GM19438 (cell line): ENCODE data around the gene SLC7A10.
"Not testable (repeated sequence)": the region's sequence is repeated elsewhere in the genome, so short reads cannot be mapped to it uniquely, and the experiment has no call there.

Experiments
- ATAC-seq: cut with Tn5 transposase; IDR thresholded peaks from one replicate; pipeline ENCODE4 v1.9.1; 2021; ENCODE audit warnings: low read depth; ENCODE audit not compliant: unreplicated experiment

SLC7A10 gene

DNA sequence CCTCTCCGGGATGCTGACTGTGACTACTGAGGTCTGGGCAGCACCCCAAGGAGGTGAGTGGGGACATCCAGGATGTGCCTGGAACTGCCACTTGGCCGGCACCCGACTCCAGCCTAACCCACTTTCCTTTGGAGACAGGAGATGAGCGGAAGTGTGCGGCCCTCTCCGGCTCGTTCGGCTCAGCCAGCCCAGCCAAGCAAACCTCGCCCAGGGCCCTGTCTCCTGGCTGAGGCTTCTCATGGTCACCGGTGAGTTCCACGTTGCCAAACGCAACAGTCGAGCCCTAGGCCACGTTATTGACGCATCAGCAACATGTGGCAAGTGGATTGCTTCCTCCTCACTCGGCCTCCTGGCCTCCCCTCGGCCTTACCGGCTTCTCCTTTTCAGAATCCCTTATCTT, 5.5 kb downstream of the SLC7A10 start:
- no peak for ATAC-seq

DNA sequence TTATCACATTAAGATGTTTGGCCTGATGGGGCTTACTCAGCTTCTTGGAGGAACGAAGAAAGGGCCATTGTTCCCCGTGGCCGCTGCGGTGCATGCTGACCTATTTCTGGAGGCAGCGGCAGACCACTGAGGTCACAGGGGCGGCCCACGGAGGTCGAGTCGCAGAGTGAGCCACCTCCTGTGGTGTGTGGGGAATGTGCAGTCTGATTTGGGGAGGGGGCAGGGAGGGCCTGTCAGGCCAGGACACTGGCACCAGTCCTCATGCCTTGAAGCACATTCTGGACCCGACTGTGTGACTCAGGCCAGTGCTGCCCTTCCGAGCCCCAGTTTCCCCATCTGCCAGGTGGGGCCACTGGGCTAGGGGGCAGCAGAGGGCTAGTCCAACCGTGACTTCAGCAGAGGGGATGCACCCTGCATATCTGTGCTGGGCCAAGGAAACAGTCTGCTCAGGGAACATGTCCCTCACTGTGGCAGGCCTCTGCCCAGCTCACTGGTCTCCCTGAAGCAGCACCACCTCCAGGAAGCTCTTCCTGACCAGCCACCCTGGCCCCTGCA, 6.3 kb downstream of the SLC7A10 start:
- ATAC-seq, result no peak

DNA sequence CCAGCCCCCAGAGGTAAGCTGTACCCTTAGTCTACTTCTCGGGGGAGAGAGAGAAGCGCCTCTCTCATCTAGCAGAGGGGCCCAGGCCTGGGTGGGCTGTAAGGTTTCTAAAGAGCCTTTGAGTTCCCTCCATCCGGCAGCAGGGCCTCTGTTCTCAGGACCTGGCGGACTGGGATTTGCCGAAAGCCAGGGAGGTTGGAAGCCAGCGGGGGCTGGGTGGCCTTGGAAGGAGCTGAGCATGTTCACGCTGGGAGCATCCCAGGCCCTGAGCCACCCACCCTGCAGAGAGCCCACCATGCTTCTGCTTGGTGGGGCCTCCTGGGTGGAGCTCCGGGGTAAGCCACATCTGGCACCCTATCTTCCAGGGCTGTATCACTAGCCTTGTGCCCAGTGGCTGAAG, 7.8 kb downstream of the SLC7A10 start:
- no peak for ATAC-seq

DNA sequence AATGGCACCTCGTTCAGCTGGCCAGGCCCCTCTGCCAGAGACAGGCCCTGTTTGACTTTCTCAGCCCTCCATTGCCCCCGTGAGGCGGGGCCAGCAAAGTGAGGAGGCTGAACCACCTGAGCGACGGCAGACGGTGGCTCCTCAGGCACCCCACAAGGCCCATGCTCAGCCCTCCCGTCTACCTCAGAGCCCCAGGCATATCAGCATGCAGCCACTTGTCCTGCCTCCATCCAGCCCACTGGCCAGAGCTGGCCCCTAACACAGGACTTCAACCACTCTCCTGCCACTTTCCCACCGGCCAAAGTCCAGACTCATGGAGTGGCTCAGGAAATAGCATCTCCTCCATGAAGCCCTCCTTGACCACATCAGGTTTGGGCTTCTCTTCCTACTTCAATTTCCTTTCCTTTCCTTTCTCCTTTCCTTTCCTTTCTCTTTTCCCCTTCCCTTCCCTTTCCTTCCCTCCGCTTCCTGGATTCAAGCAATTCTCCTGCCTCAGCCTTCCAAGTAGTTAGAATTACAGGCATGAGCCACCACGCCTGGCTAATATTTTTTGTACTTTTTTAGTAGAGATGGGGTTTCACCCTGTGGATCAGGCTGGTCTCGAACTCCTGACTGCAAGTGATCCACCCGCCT, 9.3 kb downstream of the SLC7A10 start:
- no peak for ATAC-seq

DNA sequence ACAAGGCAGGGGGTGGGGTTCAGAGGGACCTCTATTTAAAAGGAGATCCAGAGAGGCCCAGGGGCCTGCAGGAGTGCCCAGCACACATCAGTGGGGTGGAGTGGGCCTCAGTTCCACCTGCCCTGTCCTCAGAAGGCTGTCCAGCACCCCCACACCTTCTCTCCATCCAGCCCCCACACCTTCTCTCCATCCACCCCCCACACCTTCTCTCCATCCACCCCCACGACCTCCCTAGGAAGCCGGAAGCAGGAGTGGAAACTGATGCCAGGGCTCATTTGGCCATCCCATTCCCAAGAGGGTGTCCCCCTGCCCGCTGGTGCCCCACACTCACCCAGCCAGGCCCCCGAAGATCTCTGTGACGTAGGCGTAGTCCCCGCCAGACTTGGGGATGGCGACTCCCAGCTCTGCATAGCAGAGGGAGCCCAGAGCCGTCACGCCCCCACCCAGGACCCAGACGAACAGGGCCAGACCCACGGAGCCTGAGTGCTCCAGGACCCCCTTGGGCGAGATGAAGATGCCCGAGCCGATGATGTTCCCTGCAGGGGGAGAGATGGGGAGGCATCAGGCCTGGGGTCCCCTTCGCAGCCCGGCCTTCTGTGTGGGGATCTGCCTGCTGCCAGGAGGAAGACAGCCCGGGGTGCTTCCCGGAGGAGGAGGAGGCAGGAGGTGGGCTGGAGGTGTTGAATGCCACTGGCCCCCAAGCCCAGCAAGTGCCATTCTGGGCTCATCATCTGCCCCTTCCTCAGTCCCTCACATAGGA, 10.0 kb downstream of the SLC7A10 start:
- no peak for ATAC-seq

DNA sequence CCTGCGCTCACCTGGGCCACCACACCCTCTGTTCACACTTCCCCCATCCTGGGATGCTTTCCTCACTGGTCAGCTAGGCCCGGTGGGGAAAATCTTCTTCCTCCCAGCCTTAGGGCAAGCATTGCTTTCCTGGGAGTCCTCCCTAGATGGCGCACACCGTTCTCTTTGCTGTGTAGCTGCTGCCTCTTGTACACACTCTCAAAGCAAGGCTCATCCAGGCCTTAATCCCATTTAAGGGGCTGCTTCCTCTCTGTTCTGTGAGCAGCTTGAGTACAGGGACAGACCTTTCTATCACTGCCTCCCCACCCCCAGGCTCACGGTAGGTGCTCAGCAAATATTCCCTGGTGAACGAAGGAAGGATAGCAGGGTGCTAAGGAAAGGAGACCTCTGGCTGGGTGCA, 11.1 kb downstream of the SLC7A10 start:
- ATAC-seq, result no peak

DNA sequence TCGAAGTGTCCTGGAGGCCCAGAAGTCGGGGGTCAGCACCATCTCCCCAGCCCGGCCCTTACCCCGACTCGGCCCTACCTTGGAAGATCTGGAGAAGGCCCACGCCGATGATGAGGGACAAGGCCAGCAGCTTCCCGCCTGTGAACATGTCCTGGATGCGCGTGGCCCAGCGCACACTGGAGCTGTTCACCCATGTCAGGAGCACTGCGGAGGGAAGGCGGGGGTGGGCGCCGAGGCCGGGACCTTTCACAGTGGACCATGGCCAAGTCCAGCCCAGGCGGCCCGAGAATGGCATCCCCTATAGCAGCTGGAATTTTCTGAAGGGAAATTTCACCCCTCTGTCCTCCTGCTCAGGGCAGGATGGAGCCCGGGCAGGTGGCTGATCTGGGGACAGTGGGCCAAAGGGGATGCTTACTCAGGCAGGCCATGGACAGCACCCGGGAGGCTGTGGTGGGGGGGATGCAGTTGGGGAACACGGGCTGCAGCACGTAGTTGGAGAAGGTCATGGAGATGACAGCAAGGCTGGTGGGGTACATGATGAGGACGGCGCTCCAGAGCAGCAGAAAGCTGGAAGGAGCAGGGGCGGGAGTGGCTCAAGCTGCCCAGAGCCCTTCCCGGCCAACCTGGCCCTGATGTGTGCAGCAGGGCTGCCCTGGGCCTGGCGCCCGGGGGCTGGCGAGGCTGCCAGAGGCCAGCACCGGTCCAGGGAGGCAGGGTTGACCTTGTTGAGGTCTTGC, 13.0 kb downstream of the SLC7A10 start:
- ATAC-seq, result no peak

DNA sequence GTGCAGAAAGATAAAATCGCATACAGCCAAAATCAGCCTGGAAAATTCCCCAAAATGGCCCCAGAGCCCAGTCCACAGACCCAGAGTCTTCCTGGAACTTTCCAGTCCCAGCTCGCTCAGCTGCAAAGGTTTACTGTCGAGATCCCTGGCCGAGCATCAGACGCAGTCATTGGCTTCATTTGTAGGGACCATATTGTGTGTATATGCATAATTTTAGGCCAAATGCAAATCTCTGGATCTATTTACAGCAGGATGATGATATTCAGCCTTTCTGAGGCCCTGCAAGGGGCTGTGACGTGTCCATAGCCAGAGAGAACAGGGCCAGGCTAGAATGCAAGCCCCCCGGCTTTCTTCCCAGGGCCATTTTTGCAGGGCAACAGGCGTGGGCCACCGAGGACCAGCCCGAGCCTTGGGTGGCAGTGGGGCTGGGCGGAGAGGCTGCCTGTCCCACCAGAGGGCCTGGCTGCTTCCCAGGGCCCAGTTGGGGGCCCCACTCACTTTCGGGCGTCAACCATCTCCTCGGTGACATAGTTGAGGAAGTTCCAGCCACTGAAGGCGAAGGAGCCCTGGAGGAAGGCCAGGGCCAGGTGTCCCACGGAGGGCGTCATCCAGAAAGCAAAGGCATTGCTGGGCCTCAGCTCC, 13.7 kb downstream of the SLC7A10 start:
- no peak for ATAC-seq

DNA sequence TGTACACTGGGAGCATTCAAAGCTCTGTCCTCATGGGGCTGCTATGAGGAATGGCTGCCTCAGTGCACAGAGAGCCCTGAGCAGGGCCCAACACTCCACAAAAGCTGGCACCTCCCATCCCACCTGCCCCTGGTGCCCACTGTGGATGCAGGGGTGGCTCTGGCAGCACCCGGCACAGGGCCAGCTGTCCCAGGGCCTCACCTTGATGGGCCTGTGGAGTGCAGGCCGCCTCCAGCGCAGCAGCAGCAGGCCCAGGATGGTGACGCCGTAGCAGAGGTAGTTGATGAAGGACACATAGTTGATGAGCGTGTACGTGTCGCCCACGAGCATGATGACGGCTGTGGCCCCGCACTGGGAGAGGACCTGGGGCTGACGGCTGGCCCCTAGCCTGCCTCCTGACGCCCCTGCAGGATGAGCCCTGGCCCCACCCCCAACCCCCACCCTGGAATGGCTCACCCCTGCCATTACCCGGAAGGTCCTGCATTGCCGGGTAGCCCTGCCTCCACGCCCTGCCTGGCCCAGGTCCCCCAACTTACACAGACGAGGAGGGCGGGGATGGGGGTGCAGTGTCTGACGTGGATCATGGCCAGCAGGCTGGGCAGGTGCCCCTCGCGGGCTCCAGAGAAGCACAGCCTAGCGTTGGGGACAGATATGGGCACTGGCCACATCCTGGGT, 15.2 kb downstream of the SLC7A10 start:
- no peak for ATAC-seq

DNA sequence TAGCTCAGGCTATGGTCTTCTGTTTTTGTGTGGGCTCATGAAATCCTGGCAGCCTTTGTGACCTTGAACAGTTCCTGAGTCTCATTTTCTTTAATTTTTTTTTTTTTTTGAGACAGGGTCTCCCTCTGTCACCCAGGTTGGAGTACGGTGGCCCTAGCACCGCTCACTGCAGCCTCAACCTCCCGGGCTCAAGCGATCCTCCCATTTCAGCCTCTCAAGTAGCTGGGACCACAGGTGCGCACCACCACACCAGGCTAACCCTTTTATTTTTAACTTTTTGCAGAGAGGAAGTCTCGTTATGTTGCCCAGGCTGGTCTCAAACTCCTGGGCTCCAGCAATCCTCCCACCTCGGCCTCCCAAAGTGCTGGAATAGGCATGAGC, 15.8 kb downstream of the SLC7A10 start:
- not testable (repeated sequence) for ATAC-seq

DNA sequence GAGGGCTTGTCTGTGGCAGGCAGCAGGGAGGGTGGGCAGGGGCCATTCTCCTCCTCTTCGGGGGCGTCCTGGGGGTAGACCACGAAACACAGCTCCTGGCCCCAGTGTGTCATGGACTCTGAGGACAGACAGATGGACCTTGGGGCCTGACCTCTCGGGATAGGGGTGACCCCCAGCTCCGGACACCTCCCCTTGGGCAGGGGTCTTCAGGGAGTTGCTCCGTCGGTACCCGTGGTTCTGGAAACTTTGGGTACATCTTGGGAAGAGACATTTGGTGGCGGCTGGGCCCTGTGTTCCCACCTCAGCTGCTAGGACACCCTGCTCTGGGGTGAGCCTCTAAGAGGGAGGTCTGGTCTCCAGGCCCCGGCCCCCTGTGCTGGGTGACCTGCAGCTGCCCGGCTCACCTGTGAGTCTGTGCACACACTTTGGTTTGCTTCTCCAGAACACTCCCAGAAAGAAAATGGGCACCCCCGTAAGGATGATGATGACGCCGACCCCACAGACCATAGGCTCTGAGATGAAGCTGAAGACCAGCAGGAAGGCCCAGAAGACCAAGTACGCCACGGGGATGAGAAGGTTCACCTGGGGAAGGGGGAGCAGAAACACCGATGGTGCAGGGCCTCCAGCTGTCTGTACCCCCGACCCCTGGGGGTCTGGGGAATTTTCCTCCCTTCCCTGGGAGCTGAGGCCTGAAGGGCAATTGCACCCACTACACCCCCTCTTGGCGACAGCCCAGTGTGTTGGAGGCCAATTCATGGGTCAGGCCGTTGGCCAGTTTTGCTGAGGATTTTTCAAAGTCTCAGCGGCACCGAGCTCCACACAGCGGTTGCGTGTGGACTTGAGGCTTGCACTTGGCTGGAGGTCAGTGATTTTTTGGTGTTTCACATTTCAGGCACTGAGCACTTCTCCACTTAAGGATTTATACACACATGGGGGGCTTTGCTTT, 16.5 kb downstream of the SLC7A10 start:
- no peak for ATAC-seq

DNA sequence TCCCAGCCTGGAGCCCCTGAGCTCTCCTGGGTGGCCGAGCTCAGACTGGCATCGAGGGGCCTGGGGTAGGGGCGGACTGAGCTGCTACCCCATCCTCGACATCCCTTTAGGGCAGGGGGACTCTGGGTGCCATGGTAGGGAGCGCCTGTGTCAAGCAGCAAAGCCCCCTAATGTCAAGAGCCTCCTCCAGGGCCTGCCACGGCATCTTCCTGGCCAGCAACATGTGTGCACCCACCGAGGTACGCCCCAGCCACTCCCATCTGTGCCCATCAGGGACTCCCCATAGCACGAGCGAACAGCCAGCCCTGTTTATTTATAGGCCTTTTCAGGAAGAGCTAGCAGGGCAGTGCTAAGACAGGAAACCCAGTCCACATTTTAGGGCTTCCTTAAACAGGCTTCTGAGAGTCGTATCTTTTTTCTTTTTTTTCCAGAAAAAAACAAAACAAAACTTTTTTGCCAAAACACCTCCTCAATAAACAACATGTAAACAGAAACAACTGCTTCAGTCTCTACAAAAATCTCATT, 17.2 kb downstream of the SLC7A10 start:
- ATAC-seq, result no peak

DNA sequence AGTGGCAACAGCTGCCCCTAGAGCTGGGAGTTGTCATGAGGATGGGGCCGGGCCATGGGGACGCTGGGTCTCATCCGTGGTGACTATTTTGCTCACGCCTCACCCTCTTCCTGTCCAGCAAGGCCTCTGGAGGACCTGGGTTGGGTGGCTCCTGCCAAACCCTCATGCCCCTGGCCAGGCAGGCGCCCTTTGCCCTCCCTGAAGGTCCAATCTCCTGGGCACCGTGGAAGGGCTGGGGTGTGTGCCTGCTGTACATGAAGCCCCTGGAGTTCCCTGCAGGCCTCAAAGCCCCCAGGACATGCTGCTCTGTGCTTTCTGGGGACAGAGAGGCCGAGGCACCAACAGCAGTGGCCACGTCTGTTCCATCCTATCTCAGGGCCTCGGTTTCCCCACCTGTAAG, 17.7 kb downstream of the SLC7A10 start:
- ATAC-seq, result no peak

DNA sequence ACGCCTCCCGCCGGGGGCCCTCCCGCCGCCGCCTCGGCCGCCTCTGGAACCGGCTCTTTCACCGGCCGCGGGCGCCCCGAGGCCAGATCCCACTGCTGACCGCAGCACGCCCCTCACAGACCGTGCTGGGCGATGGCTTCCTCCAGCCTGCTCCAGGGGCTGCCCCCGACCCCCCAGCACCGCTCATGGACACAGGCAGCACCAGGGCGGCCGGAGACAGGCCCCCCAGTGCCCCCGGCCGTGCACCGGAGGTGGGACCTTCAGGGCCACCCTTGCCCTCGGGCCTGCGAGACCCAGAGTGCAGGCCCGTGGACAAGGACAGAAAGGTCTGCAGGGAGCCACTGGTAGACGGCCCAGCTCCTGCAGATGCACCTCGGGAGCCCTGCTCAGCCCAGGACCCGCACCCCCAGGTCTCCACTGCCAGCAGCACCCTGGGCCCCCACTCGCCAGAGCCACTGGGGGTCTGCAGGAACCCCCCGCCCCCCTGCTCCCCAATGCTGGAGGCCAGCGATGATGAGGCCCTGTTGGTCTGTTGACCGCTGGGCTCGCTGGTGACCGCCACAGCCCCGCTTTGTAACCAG, 18.5 kb downstream of the SLC7A10 start:
- ATAC-seq, result no peak

DNA sequence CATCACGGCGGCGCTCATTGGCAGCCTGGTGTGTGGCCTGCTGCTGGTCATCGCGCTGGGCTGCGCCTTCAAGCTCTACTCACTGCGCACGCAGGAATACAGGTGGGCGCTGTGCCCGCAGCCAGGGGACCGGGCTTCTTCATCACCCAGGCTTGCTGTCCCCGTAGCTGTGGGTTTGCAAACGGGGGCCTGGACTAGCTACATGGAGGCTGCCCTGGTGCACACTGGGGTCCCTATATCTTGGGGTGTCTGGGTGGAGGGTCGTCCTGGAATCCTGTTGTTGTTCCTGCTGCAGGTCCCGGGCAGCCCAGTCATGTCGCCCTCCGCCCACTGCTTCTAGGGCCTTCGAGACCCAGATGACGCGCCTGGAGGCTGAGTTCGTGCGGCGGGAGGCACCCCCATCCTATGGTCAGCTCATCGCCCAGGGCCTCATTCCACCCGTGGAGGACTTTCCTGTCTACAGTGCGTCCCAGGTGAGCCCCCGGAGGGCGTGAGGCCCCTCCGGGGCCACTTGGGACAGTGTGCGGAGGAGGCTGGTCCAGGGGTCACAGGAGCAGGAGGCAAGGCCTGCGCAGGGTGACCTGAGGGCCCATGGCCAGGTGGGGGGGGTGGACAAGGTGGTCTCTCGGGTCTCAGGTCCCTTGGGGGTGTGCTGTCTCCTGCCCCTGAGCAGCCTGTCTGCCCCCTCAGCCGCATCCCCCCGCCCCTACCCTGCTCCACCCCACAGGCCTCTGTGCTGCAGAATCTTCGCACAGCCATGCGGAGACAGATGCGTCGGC, 19.2 kb downstream of the SLC7A10 start:
- ATAC-seq, result no peak

DNA sequence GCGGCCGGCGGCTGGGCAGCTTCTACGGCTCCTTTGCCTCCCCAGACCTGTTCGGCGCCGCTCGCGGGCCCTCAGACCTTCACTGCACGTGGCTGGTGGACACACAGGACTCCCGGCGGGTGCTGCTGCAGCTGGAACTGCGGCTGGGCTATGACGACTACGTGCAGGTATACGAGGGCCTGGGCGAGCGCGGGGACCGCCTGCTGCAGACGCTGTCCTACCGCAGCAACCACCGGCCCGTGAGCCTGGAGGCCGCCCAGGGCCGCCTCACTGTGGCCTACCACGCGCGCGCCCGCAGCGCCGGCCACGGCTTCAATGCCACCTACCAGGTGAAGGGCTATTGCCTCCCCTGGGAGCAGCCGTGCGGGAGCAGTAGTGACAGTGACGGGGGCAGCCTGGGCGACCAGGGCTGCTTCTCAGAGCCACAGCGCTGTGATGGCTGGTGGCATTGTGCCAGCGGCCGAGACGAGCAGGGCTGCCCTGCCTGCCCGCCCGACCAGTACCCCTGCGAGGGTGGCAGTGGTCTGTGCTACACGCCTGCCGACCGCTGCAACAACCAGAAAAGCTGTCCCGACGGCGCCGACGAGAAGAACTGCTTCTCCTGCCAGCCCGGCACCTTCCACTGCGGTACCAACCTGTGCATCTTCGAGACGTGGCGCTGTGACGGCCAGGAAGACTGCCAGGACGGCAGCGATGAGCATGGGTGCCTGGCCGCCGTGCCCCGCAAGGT, 20.0 kb downstream of the SLC7A10 start:
- no peak for ATAC-seq

DNA sequence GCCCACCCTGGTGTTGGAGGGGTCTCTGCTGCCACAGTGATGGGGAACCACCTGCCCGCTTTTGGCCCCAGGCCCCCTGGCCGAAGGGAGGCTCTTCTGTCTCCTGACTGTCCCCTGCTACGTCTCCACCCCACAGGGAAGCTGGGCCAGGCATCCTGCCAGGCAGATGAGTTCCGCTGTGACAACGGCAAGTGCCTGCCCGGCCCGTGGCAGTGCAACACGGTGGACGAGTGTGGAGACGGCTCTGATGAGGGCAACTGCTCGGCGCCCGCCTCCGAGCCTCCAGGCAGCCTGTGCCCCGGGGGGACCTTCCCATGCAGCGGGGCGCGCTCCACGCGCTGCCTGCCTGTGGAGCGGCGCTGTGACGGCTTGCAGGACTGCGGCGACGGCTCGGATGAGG, 20.5 kb downstream of the SLC7A10 start:
- ATAC-seq, result no peak
